A549 (cell line): Measurements from ENCODE around the gene ZNF536. TPM values are rescaled to one million over a fixed set of nuclear protein-coding genes. Genes with fewer than 3 reads are reported as not detected.

Source experiments
- ATAC-seq, 2 experiments: fragments of 200-7000 bp in 1 of 2; fragments of >200 bp in 1 of 2; cut with Nextera tagmentation in 1 of 2; cut with Tn5 transposase in 1 of 2; 3 replicates each; pipeline versions ENCODE4 v1.8.0 to v1.9.1; 2018 to 2020; ENCODE audit warnings: mild to moderate bottlenecking in 1 of 2, moderate library complexity in 1 of 2
- CTCF ChIA-PET: fragments of 300-600 bp; sonication (Branson Sonifier 250); formaldehyde crosslinking; extraction: SDS; loops from one replicate; lab custom pipeline; 2021; ENCODE audit warnings: antibody characterized with exemption, inconsistent platforms; lab: Yijun Ruan, JAX
- POLR2A ChIA-PET: fragments of 350-600 bp; formaldehyde crosslinking; extraction: SDS; loops from one replicate; lab custom pipeline; 2021; ENCODE audit warnings: antibody characterized with exemption, inconsistent platforms; lab: Yijun Ruan, JAX
- DNase-seq, 2 experiments: peaks; one replicate each; pipeline versions ENCODE4 v3.0.0 to v3.0.0-alpha.2; 2011 to 2016; ENCODE audit warnings: low read depth in 1 of 2, low spot score in 1 of 2
- FAIRE-seq: peaks from 2 replicates; lab custom pipeline; 2011; peaks lifted over from hg19 to GRCh38; lab: Jason Lieb, UNC
- H3K27ac ChIP-seq, 2 experiments: fragments of >200 bp; sonication (Bioruptor Twin); formaldehyde crosslinking; 3 replicates each; pipeline ENCODE4 v1.5.1; 2016 to 2017
- H3K4me1 ChIP-seq: fragments of >200 bp; sonication (Bioruptor Twin); formaldehyde crosslinking; 3 replicates; pipeline ENCODE4 v1.6.1; 2016
- H3K4me2 ChIP-seq: fragments of >200 bp; sonication (Bioruptor Twin); formaldehyde crosslinking; 3 replicates; pipeline ENCODE4 v1.6.1; 2016
- H3K4me3 ChIP-seq: fragments of >200 bp; sonication (Bioruptor Twin); formaldehyde crosslinking; 3 replicates; pipeline ENCODE4 v1.5.1; 2016
- H3K9me3 ChIP-seq: fragments of >200 bp; sonication (Bioruptor Twin); formaldehyde crosslinking; 3 replicates; pipeline ENCODE4 v1.6.1; 2016
- ATOH8 ChIP-seq: fragments of 250-450 bp; sonication (Bioruptor Pico); IDR thresholded peaks from 2 replicates; pipeline ENCODE4 v1.5.0; 2020; ENCODE audit warnings: low read depth, mild to moderate bottlenecking, moderate library complexity
- BHLHE40 ChIP-seq: IDR thresholded peaks from 2 replicates; pipeline ENCODE4 v1.6.1; 2012; ENCODE audit warnings: low read depth, low read length, inconsistent platforms
- CBX2 ChIP-seq: fragments of 200-600 bp; sonication (generic); IDR thresholded peaks from 2 replicates; pipeline ENCODE4 v1.6.1; 2016; ENCODE audit warnings: low read depth, mild to moderate bottlenecking, borderline replicate concordance
- CHD4 ChIP-seq: fragments of 200-600 bp; sonication (generic); IDR thresholded peaks from 2 replicates; pipeline ENCODE4 v1.6.1; 2016; ENCODE audit warnings: antibody characterized with exemption, mild to moderate bottlenecking, borderline replicate concordance
- EHMT2 ChIP-seq: fragments of 200-600 bp; sonication (generic); IDR thresholded peaks from 2 replicates; pipeline ENCODE4 v1.6.1; 2016; ENCODE audit warnings: antibody characterized with exemption, low read depth, mild to moderate bottlenecking, moderate library complexity
- EP300 ChIP-seq, 2 experiments: fragments of >200 bp; sonication (Bioruptor Twin); formaldehyde crosslinking; IDR thresholded peaks; 2 replicates in 1 of 2; 3 replicates in 1 of 2; pipeline ENCODE4 v1.6.1; 2016 to 2017
- ESRRA ChIP-seq: fragments of 150-350 bp; IDR thresholded peaks from 2 replicates; pipeline ENCODE4 v1.6.1; 2014; ENCODE audit warnings: mild to moderate bottlenecking, low read length, borderline replicate concordance
- FOSL2 ChIP-seq, 2 experiments: fragments of 450-650 bp in 1 of 2; fragments of >200 bp in 1 of 2; sonication (Bioruptor Twin) in 1 of 2; formaldehyde crosslinking; IDR thresholded peaks; 2 replicates each; pipeline versions ENCODE4 v1.5.0 to v1.6.1; 2016 to 2020; ENCODE audit warnings: mild to moderate bottlenecking in 1 of 2, moderate library complexity in 1 of 2
- HDAC2 ChIP-seq: fragments of 200-600 bp; sonication (generic); IDR thresholded peaks from 2 replicates; pipeline ENCODE4 v1.6.1; 2016
- HEYL ChIP-seq: fragments of 250-450 bp; sonication (Bioruptor Pico); IDR thresholded peaks from 2 replicates; pipeline ENCODE4 v1.8.0; 2021; ENCODE audit warnings: mild to moderate bottlenecking, moderate library complexity
- HOXA7 ChIP-seq: fragments of 250-450 bp; sonication (Bioruptor Pico); IDR thresholded peaks from 2 replicates; pipeline ENCODE4 v1.5.0; 2020; ENCODE audit warnings: mild to moderate bottlenecking, moderate library complexity
- HOXB13 ChIP-seq: fragments of 250-450 bp; sonication (Bioruptor Pico); IDR thresholded peaks from 2 replicates; pipeline ENCODE4 v1.5.0; 2020; ENCODE audit warnings: low read depth, mild to moderate bottlenecking, moderate library complexity
- HOXB5 ChIP-seq: fragments of 250-450 bp; sonication (Bioruptor Pico); IDR thresholded peaks from 2 replicates; pipeline ENCODE4 v1.5.0; 2020; ENCODE audit warnings: mild to moderate bottlenecking, moderate library complexity
- KDM5A ChIP-seq: fragments of 200-600 bp; sonication (generic); IDR thresholded peaks from 2 replicates; pipeline ENCODE4 v1.6.1; 2016; ENCODE audit warnings: antibody characterized with exemption, mild to moderate bottlenecking
- MAFK ChIP-seq: fragments of 450-650 bp; IDR thresholded peaks from 2 replicates; pipeline ENCODE4 v1.6.1; 2014; ENCODE audit not compliant: partially characterized antibody
- MYC ChIP-seq: IDR thresholded peaks from 2 replicates; pipeline ENCODE4 v1.6.1; 2012; ENCODE audit warnings: mild to moderate bottlenecking, inconsistent platforms, low read length, improper control_type of control experiment, borderline replicate concordance
- NFE2L2 ChIP-seq: fragments of 150-350 bp; conservative IDR thresholded peaks from 2 replicates; pipeline ENCODE4 v1.6.1; 2014; ENCODE audit warnings: low read length
- NR3C1 ChIP-seq: fragments of >200 bp; sonication (Bioruptor Twin); formaldehyde crosslinking; IDR thresholded peaks from 3 replicates; pipeline ENCODE4 v1.6.1; 2017
- RAD21 ChIP-seq, 2 experiments: fragments of >200 bp in 1 of 2; sonication (Bioruptor Twin) in 1 of 2; formaldehyde crosslinking in 1 of 2; IDR thresholded peaks in 1 of 2; conservative IDR thresholded peaks in 1 of 2; 2 replicates in 1 of 2; 3 replicates in 1 of 2; pipeline ENCODE4 v1.6.1; 2012 to 2018; ENCODE audit warnings: inconsistent platforms in 1 of 2
- RARB ChIP-seq: fragments of 250-450 bp; sonication (Bioruptor Pico); IDR thresholded peaks from 2 replicates; pipeline ENCODE4 v1.8.0; 2021; ENCODE audit warnings: mild to moderate bottlenecking, moderate library complexity
- RCOR1 ChIP-seq: fragments of 150-350 bp; IDR thresholded peaks from 2 replicates; pipeline ENCODE4 v1.6.1; 2014; ENCODE audit warnings: antibody characterized with exemption, low read length, low read depth
- RFX5 ChIP-seq: fragments of 450-650 bp; IDR thresholded peaks from 2 replicates; pipeline ENCODE4 v1.7.1; 2014; ENCODE audit warnings: antibody characterized with exemption, mild to moderate bottlenecking, moderate library complexity
- SREBF2 ChIP-seq: fragments of 450-650 bp; IDR thresholded peaks from 2 replicates; pipeline ENCODE4 v1.6.1; 2014; ENCODE audit warnings: mild to moderate bottlenecking, moderate library complexity
- TP53 ChIP-seq: fragments of 250-450 bp; sonication (Bioruptor Pico); IDR thresholded peaks from 2 replicates; pipeline ENCODE4 v1.5.0; 2021; ENCODE audit warnings: mild to moderate bottlenecking, moderate library complexity
- ZC3H11A ChIP-seq: fragments of 450-650 bp; IDR thresholded peaks from 2 replicates; pipeline ENCODE4 v1.6.1; 2014; ENCODE audit warnings: antibody characterized with exemption, mild to moderate bottlenecking
- ZFP36 ChIP-seq: fragments of 450-650 bp; IDR thresholded peaks from 2 replicates; pipeline ENCODE4 v1.6.1; 2014; ENCODE audit warnings: borderline replicate concordance; ENCODE audit not compliant: partially characterized antibody
- WGBS: methylation state at CpG from one replicate; pipeline ENCODE4 v1.1.6; 2017; ENCODE audit errors: missing lambda C conversion rate; 5-methylcytosine and 5-hydroxymethylcytosine counted together
- polyA plus RNA-seq, 4 experiments: library from polyadenylated mRNA; depleted of rRNA in 3 of 4; stranded (reverse); fragments of >200 nt; fragmentation: RNase III in 1 of 4; extraction: RNeasy Plus Mini Kit Qiagen cat#74134 plus additional on column Dnase treatment in 1 of 4; gene quantifications; 2 replicates in 3 of 4; 3 replicates in 1 of 4; pipeline ENCODE4 v1.2.3, GENCODE V29; 2011 to 2017
- TF ChIP-seq, protein P1 (sequence below): fragments of >200 bp; sonication (Bioruptor Twin); formaldehyde crosslinking; IDR thresholded peaks from 3 replicates; pipeline ENCODE4 v1.6.1; 2016
- TF ChIP-seq, protein P2 (sequence below): fragments of 250-450 bp; sonication (Bioruptor Pico); IDR thresholded peaks from 2 replicates; pipeline ENCODE4 v1.5.0; 2021; ENCODE audit warnings: mild to moderate bottlenecking, moderate library complexity, borderline replicate concordance

Gene ZNF536
- polyA plus RNA-seq, 2 of the 4 experiments (the other 2 are of a cell fraction): not detected

DNA sequence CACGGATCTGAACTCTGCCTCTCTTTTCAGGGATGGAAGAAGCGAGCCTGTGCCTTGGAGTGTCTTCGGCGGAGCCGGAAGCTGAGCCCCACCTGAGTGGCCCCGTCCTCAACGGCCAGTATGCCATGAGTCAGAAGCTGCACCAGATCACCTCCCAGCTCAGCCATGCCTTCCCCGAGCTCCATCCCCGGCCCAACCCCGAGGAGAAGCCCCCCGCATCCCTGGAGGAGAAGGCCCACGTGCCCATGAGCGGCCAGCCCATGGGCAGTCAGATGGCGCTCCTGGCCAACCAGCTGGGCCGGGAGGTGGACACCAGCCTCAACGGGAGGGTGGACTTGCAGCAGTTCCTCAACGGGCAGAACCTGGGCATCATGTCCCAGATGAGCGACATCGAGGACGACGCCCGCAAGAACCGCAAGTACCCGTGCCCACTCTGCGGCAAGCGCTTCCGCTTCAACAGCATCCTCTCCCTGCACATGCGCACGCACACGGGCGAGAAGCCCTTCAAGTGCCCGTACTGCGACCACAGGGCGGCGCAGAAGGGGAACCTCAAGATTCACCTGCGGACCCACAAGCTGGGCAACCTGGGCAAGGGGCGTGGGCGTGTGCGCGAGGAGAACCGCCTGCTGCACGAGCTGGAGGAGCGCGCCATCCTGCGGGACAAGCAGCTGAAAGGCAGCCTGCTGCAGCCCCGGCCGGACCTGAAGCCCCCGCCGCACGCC is 71.5 kb downstream of the ZNF536 start:
- Histone ChIP-seq H3K4me1 (no peaks in the 10 kb centered on the region), H3K9me3 (peaks cover 2% of the 10 kb centered on the region; the same call in 2 of the 3 replicates), H3K4me3 (no peak overlapping the region), H3K4me2 (no peak overlapping the region), H3K27ac (no peak overlapping the region)
- ATAC-seq: no peak
- no peak for DNase-seq
- POLR2A ChIA-PET: no interaction called here
- CTCF ChIA-PET: interaction anchor here (1.4 kb wide), 1 partner anchor 8 kb away, joined by 3 read pairs; no protein-coding TSS in a partner anchor
- WGBS: 69% methylated on average over 48 of the region's 50 CpGs
- FAIRE-seq: no peak
- TF ChIP-seq RARB (CRISPR knock-in tag) (no peak), ZFP36 (no peak), EHMT2 (no peak), RFX5 (no peak), BHLHE40 (no peak), EP300 (IDR thresholded peaks at IDR 0.05) (no peak), HDAC2 (no peak), MYC (no peak), SREBF2 (no peak), KDM5A (no peak), HOXB5 (no peak), TP53 (no peak)
- TF ChIP-seq, protein P1, sequence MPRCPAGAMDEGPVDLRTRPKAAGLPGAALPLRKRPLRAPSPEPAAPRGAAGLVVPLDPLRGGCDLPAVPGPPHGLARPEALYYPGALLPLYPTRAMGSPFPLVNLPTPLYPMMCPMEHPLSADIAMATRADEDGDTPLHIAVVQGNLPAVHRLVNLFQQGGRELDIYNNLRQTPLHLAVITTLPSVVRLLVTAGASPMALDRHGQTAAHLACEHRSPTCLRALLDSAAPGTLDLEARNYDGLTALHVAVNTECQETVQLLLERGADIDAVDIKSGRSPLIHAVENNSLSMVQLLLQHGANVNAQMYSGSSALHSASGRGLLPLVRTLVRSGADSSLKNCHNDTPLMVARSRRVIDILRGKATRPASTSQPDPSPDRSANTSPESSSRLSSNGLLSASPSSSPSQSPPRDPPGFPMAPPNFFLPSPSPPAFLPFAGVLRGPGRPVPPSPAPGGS: no peak

GRCh38 chr19:30444253-30444671 is 72.1 kb downstream of the ZNF536 start:
- no peak overlapping the region for H3K4me3 ChIP-seq
- H3K27ac ChIP-seq: no peak overlapping the region
- no peak for FAIRE-seq
- ChIA-PET CTCF (interaction anchor here (1.6 kb wide), 1 partner anchor 15 kb away, joined by 4 read pairs; no protein-coding TSS in a partner anchor), POLR2A (no interaction called here)
- 67% methylated on average over 27 of the region's 37 CpGs for WGBS
- no peaks in the 10 kb centered on the region for H3K4me1 ChIP-seq
- no peak for ATAC-seq
- H3K4me2 ChIP-seq: no peak overlapping the region
- no peak for DNase-seq
- peaks cover 2% of the 10 kb centered on the region; the same call in 2 of the 3 replicates for H3K9me3 ChIP-seq
- TF ChIP-seq ZFP36 (no peak), RARB (CRISPR knock-in tag) (no peak), FOSL2 (IDR thresholded peaks at IDR 0.05) (no peak), FOSL2 (CRISPR knock-in tag; IDR thresholded peaks at IDR 0.05) (no peak), ESRRA (no peak), BHLHE40 (no peak), CBX2 (no peak), HOXA7 (CRISPR knock-in tag) (no peak)

GRCh38 chr19:30444686-30445232 is 72.6 kb downstream of the ZNF536 start:
- Histone ChIP-seq H3K27ac (no peak overlapping the region), H3K4me3 (no peak overlapping the region)
- TF ChIP-seq RAD21 (conservative IDR thresholded peaks at IDR 0.05 in 1 of 2, IDR thresholded peaks at IDR 0.05 in 1 of 2): no peak
- TF ChIP-seq NR3C1: no peak
- no peak for TF ChIP-seq RCOR1
- TF ChIP-seq ZC3H11A: no peak
- no peak for TF ChIP-seq MAFK
- no peak for TF ChIP-seq CHD4
- no peak for TF ChIP-seq MYC
- no peak for TF ChIP-seq HEYL (CRISPR knock-in tag)
- no peak for TF ChIP-seq HOXB13 (CRISPR knock-in tag)
- no peak for TF ChIP-seq SREBF2
- TF ChIP-seq, protein P2, sequence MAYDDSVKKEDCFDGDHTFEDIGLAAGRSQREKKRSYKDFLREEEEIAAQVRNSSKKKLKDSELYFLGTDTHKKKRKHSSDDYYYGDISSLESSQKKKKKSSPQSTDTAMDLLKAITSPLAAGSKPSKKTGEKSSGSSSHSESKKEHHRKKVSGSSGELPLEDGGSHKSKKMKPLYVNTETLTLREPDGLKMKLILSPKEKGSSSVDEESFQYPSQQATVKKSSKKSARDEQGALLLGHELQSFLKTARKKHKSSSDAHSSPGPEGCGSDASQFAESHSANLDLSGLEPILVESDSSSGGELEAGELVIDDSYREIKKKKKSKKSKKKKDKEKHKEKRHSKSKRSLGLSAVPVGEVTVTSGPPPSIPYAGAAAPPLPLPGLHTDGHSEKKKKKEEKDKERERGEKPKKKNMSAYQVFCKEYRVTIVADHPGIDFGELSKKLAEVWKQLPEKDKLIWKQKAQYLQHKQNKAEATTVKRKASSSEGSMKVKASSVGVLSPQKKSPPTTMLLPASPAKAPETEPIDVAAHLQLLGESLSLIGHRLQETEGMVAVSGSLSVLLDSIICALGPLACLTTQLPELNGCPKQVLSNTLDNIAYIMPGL (CRISPR knock-in tag): no peak
- no peak for TF ChIP-seq NFE2L2
- no peak for TF ChIP-seq ATOH8
- no peak for TF ChIP-seq EHMT2
- TF ChIP-seq, all 56 proteins: peak for 0
- ATAC-seq: no peak
- Histone ChIP-seq H3K4me1 (no peaks in the 10 kb centered on the region), H3K4me2 (no peak overlapping the region), H3K9me3 (peaks cover 2% of the 10 kb centered on the region; the same call in 2 of the 3 replicates)
- no peak for DNase-seq
- ChIA-PET CTCF (interaction anchor here (1.6 kb wide), 1 partner anchor 14 kb away, joined by 4 read pairs; no protein-coding TSS in a partner anchor), POLR2A (no interaction called here)
- 64% methylated on average over 29 of the region's 29 CpGs for WGBS
- no peak for FAIRE-seq
